HG03066 (cell line): ENCODE results near the gene MAGEA10.
"Not testable (repeated sequence)": the region's sequence is repeated elsewhere in the genome, so short reads cannot be mapped to it uniquely, and the experiment has no call there.

Experiments used
- ATAC-seq: cut with Tn5 transposase; IDR thresholded peaks from one replicate; pipeline ENCODE4 v1.9.1; 2021; ENCODE audit warnings: low read depth; ENCODE audit not compliant: unreplicated experiment

MAGEA10 gene

GRCh38 chrX:152138388-152138784, at the start of gene MAGEA10:
MAGEA10 (minus strand) TSS chrX:152138577; CDS start chrX:152135620, 2,957 bp downstream.
- ATAC-seq: no peak

DNA sequence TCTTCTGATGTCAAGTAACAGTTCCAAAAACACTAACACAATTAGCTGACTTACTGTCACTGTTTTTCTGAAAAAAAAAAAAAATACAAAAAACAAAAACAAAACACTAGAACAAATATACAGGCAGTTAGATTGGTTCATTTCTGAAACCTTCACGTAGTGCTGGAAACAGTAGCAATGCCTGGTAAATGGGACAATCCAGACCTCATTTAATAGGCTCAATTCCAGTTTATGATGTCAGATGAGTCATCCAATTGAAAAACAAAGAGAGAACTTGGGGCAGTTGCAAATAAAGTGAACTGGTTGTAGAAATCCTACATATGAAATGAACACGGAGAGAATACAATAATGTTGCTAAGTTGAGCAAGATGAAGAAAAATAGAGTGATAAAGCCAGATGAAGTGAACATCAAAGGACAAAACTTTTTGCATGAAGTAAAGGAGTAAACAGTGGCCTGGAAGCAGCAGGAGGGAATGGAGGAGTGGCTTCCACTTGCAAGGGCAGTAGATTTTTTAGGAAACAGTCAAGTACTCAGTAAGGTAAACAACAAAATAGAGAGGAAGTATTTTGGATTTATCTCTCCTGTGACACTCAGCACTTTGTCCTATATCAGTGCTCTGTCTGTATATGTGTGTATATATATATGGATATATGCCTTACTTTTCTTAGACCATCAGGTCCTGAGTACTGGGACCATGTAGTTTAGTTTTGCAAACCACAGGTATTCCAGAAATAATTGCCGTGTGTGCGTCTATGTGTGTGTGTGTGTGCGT, 39.3 kb upstream of the MAGEA10 start:
- no peak for ATAC-seq

DNA sequence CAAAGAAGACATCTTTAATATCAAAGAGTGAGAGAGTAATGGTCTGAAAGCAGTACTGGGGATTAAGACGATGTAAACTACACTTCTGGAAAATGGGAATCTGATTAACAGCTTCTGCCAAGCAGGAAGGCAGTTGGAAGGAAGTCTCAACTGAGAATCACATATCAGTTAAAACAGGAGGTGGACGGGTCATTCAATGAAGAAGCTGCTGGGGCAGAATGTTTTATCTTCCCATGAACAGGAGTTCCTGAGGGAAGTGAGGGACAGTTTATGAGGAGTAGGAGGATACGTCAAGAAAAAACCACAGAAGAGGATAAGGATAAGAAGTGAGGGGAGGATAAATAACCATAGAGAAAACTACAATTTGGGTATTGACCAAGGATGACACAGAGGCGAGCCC, 38.7 kb upstream of the MAGEA10 start:
- ATAC-seq: no peak

DNA sequence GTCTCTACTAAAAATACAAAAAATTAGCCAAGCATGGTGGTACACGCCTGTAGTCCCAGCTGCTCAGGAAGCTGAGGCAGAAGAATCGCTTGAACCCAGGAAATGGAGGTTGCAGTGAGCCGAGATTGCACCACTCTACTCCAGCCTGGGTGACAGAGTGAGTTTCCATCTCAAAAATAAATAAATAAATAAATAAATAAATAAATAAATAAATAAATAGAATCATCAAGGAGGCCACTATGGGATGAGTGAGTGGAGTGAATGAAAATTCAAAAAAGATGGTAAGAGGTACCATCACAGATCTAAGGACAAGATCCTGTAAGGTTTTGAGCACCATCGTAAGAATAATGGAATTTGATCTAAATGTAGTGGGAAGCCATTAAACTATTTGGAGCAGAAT, 37.5 kb upstream of the MAGEA10 start:
- ATAC-seq: not testable (repeated sequence)

GRCh38 chrX:152173923-152174322, 35.5 kb upstream of the MAGEA10 start:
- not testable (repeated sequence) for ATAC-seq

- ATAC-seq: no peak
These were observed 32.2 kb upstream of the MAGEA10 start for GRCh38 chrX:152170621-152171020.

- ATAC-seq: no peak
These were observed 26.8 kb upstream of the MAGEA10 start for GRCh38 chrX:152165033-152165743.

GRCh38 chrX:152157042-152157441, 18.7 kb upstream of the MAGEA10 start:
- ATAC-seq: no peak

- ATAC-seq: no peak
These were observed 17.5 kb upstream of the MAGEA10 start for GRCh38 chrX:152155766-152156310.

DNA sequence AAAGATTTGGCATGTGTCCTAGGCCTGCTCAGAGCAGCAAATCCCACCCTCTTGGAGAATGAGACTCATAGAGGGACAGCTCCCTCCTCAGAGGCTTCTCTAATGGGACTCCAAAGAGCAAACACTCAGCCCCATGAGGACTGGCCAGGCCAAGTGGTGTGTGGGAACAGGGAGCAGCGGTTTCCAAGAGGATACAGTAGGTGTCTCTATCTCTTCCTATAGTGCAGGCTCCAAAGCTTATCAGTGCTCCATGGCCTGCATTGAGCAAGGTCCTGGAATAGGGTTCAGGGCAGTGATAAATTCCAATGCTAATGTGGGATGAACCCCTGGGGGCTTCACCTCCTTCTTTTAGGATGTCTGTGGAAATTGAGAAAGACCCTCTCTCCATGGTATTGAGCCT, 15.7 kb upstream of the MAGEA10 start:
- ATAC-seq: no peak

GRCh38 chrX:152151256-152151655, 12.9 kb upstream of the MAGEA10 start:
- ATAC-seq: no peak

DNA sequence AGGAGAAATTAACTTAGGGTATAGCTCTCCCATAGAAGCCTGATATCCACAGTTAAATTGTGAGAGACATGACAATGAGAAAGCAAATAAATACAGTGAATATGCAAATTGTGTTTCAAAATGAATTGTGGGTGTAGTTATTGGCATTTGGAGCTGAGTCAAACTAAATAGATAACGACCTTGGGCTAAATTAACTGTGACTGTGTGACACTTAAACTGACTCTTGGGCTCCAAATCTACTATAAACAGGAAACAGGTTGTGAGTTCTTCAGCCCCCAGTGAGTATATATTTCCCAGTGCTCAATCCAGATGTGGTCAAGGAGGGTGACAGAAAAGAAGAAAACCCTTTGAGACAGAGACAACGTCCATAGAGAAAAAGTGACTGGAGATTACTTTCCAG, 11.3 kb upstream of the MAGEA10 start:
- no peak for ATAC-seq

- ATAC-seq: no peak
These were observed 1.2 kb upstream of the MAGEA10 start for GRCh38 chrX:152139589-152139988.

GRCh38 chrX:152137771-152138387, 498 bp downstream of the MAGEA10 start:
- no peak for ATAC-seq

DNA sequence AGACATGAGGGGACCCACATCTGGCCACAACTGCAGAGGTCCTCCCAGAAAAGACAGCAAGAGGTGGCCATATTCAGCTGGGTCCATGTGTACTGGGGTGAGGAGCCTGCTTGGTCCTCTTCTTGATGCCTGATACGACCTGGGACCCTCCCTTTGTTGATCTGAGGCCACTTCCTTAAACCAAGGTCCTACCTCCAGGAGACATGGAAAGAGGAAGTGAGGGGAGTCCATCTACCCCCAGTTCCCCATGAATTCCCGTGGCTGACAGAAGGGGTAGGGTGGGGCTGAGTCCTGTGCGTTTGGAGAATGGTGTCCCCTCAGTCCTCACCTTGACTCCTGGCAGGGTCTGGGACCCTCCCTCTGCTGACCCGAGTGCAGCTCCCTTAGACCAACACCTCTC, 2.1 kb downstream of the MAGEA10 start:
- no peak for ATAC-seq

GRCh38 chrX:152131525-152131924, 6.9 kb downstream of the MAGEA10 start:
- ATAC-seq: no peak

DNA sequence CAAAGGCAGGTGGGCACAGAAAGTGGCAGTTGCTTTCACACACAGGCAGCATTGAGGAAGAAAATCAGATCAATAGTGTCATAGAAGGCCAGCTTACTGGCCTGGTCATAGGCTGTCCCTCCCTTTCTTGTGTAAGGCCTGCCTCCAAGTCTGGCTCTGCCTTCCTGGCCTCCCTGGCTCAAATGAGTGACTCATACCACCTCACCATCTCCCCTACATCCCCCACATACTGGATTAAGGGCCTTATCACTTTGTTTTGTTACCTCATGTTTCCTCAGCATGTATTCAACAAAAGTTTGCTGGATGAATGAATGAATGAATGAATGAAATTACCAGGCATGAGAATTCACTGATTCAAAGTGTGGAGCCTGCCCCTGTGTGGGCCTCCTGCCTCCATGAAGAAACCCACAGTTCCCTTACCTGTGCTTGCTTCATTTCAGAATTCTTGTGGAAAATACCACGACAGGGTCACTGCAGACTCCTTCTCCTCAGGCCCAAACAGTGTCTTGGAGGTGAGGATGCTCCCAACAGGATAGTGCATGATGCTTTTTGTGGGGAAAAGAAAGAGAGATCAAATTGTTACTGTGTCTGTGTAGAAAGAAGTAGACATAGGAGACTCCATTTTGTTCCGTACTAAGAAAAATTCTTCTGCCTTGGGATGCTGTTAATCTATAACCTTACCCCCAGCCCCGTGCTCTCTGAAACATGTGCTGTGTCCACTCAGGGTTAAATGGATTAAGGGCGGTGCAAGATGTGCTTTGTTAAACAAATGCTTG, 9.1 kb downstream of the MAGEA10 start:
- ATAC-seq: not testable (repeated sequence)

- no peak for ATAC-seq
These were observed 21.1 kb downstream of the MAGEA10 start for GRCh38 chrX:152117305-152117704.

GRCh38 chrX:152108527-152108926, 29.9 kb downstream of the MAGEA10 start:
- ATAC-seq: no peak

DNA sequence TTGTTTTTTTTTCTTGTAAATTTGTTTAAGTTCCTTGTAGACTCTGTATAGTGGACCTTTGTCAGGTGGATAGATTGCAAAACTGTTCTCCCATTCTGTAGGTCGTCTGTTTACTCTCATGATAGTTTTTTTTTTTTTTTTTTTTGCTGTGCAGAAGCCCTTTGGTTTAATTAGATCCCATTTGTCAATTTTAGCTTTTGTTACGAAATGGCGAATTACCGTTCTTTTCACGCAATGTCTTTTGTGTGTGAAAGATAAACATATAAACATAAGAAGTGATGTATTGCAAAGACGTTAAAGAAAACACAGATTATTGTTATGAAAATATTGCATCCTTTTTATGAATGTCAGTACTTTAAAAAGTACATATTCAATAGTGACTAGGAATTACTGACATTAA, 34.5 kb downstream of the MAGEA10 start:
- ATAC-seq: no peak

DNA sequence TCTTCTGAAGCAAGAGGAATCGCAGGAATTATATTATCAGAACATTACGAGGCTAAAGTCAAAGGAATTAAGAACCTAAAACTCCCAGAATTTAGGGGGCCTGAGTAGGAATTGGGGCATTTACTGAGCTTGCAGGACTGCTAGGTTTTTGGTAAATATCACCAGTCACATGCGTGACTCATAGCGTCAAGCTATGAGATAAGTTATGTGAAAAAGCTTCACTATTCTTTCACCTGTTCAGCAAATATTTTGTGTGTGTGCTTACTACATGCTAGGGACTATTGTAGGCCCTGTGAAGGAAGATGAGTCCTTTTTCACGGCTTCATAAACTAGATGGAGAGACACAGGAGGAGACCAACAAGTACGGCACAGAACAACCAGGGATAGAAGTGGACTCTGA, 52.2 kb downstream of the MAGEA10 start:
- no peak for ATAC-seq
